HepG2 (cell line): ENCODE measurements around the gene PMS1. TPM values are rescaled to one million over a fixed set of nuclear protein-coding genes. Genes with fewer than 3 reads are reported as not detected.

ENCODE experiments used
- ADNP ChIP-seq: sonication (generic); formaldehyde crosslinking; IDR thresholded peaks from 2 replicates; pipeline ENCODE4 v1.4.0; 2020; ENCODE audit warnings: missing genetic modification reagents
- BRD4 ChIP-seq: sonication (generic); formaldehyde crosslinking; IDR thresholded peaks from 2 replicates; pipeline ENCODE4 v1.4.0; 2020; ENCODE audit warnings: missing genetic modification reagents
- FOXC1 ChIP-seq: sonication (generic); formaldehyde crosslinking; IDR thresholded peaks from 2 replicates; pipeline ENCODE4 v1.8.0; 2022; ENCODE audit warnings: mild to moderate bottlenecking, missing genetic modification reagents, borderline replicate concordance
- GABPA ChIP-seq, 2 experiments: IDR thresholded peaks; 2 replicates each; pipeline ENCODE4 v1.6.1; 2011 to 2016; ENCODE audit warnings: low read depth in 2 of 2, low read length in 1 of 2, missing biosample characterization in 1 of 2, missing genetic modification characterization in 1 of 2
- HHEX ChIP-seq: IDR thresholded peaks from 2 replicates; pipeline ENCODE4 v1.6.1; 2016; ENCODE audit warnings: control low read depth
- HMG20B ChIP-seq: conservative IDR thresholded peaks from 2 replicates; pipeline ENCODE4 v1.6.1; 2016; ENCODE audit warnings: missing genetic modification reagents, missing compliant biosample characterization
- KLF13 ChIP-seq: sonication (generic); formaldehyde crosslinking; IDR thresholded peaks from 2 replicates; pipeline ENCODE4 v1.4.0; 2020; ENCODE audit warnings: mild to moderate bottlenecking, missing genetic modification reagents
- KLF16 ChIP-seq, 2 experiments: sonication (generic) in 1 of 2; formaldehyde crosslinking in 1 of 2; IDR thresholded peaks; 2 replicates each; pipeline versions ENCODE4 v1.6.1 to v1.8.0; 2016 to 2023; ENCODE audit warnings: missing genetic modification reagents in 2 of 2, missing compliant biosample characterization in 1 of 2
- MEIS2 ChIP-seq: sonication (generic); formaldehyde crosslinking; IDR thresholded peaks from 2 replicates; pipeline ENCODE4 v1.9.0; 2021; ENCODE audit warnings: mild to moderate bottlenecking, missing genetic modification reagents
- NPAS2 ChIP-seq: sonication (generic); formaldehyde crosslinking; IDR thresholded peaks from 2 replicates; pipeline ENCODE4 v1.8.0; 2022; ENCODE audit warnings: mild to moderate bottlenecking, missing genetic modification reagents, borderline replicate concordance
- REL ChIP-seq: sonication (generic); formaldehyde crosslinking; conservative IDR thresholded peaks from 2 replicates; pipeline ENCODE4 v1.8.0; 2022; ENCODE audit warnings: mild to moderate bottlenecking, missing genetic modification reagents, moderate library complexity
- RFX1 ChIP-seq: fragments of 450-650 bp; IDR thresholded peaks from 2 replicates; pipeline ENCODE4 v1.6.1; 2017
- RFX5 ChIP-seq: IDR thresholded peaks from 2 replicates; pipeline ENCODE4 v1.6.1; 2011; ENCODE audit warnings: low read depth, low read length, improper control_type of control experiment
- TBX3 ChIP-seq: fragments of 450-650 bp; IDR thresholded peaks from 2 replicates; pipeline ENCODE4 v1.6.1; 2017; ENCODE audit warnings: antibody characterized with exemption, mild to moderate bottlenecking, inconsistent platforms, borderline replicate concordance
- TCF7 ChIP-seq: sonication (generic); IDR thresholded peaks from 2 replicates; pipeline ENCODE4 v1.6.1; 2016; ENCODE audit warnings: antibody characterized with exemption, low read depth
- ZBTB42 ChIP-seq: sonication (generic); formaldehyde crosslinking; IDR thresholded peaks from 2 replicates; pipeline ENCODE4 v1.5.0; 2020; ENCODE audit warnings: mild to moderate bottlenecking, missing genetic modification reagents
- ZNF12 ChIP-seq: sonication (generic); formaldehyde crosslinking; IDR thresholded peaks from 2 replicates; pipeline ENCODE4 v1.5.0; 2020; ENCODE audit warnings: missing genetic modification reagents
- ZNF264 ChIP-seq: sonication (generic); formaldehyde crosslinking; IDR thresholded peaks from 2 replicates; pipeline ENCODE4 v1.4.0; 2020; ENCODE audit warnings: missing genetic modification reagents
- ZSCAN12 ChIP-seq: sonication (generic); formaldehyde crosslinking; IDR thresholded peaks from 2 replicates; pipeline ENCODE4 v1.9.0; 2021; ENCODE audit warnings: mild to moderate bottlenecking, missing genetic modification reagents
- polyA plus RNA-seq, 8 experiments: library from polyadenylated mRNA; depleted of rRNA in 3 of 8; stranded (reverse) in 7 of 8; unstranded in 1 of 8; fragments of >200 nt; fragmentation: Illumina TruSeq in 4 of 8; extraction: Trizol in 4 of 8; gene quantifications; 2 replicates each; pipeline versions ENCODE4 v1.2.1 to v1.2.3, GENCODE V29; 2011 to 2016; ENCODE audit warnings: low read depth in 4 of 8, missing spikeins in 1 of 8, mixed read lengths in 1 of 8; ENCODE audit not compliant: insufficient read depth in 1 of 8
- total RNA-seq, 5 experiments: library from RNA; depleted of rRNA; stranded (reverse); fragments of >200 nt; fragmentation: Illumina TruSeq; extraction: Trizol; gene quantifications; 2 replicates each; pipeline ENCODE4 v1.2.3, GENCODE V29; 2016; ENCODE audit warnings: low read depth in 1 of 5
- TF ChIP-seq, protein P1 (sequence below): sonication (generic); formaldehyde crosslinking; IDR thresholded peaks from 2 replicates; pipeline ENCODE4 v1.5.0; 2020; ENCODE audit warnings: missing genetic modification reagents
- TF ChIP-seq, protein P2 (sequence below): sonication (generic); formaldehyde crosslinking; IDR thresholded peaks from 2 replicates; pipeline ENCODE4 v1.8.0; 2022; ENCODE audit warnings: mild to moderate bottlenecking, missing genetic modification reagents, moderate library complexity
- TF ChIP-seq, protein P3 (sequence below): sonication (generic); formaldehyde crosslinking; IDR thresholded peaks from 2 replicates; pipeline ENCODE4 v1.5.0; 2020; ENCODE audit warnings: missing genetic modification reagents, mild to moderate bottlenecking, borderline replicate concordance
- TF ChIP-seq, protein P4 (sequence below): sonication (generic); formaldehyde crosslinking; conservative IDR thresholded peaks from 2 replicates; pipeline ENCODE4 v1.8.0; 2022; ENCODE audit warnings: low read depth, missing genetic modification reagents
- TF ChIP-seq, protein P5 (sequence below): sonication (generic); formaldehyde crosslinking; conservative IDR thresholded peaks from 2 replicates; pipeline ENCODE4 v1.4.0; 2020; ENCODE audit warnings: missing genetic modification reagents

Gene PMS1
- total and polyA plus RNA-seq, 2 of the 13 experiments (the other 11 are each of a cell fraction or from before 2014, with no cell fraction given): 14.6 to 39.9 TPM

DNA sequence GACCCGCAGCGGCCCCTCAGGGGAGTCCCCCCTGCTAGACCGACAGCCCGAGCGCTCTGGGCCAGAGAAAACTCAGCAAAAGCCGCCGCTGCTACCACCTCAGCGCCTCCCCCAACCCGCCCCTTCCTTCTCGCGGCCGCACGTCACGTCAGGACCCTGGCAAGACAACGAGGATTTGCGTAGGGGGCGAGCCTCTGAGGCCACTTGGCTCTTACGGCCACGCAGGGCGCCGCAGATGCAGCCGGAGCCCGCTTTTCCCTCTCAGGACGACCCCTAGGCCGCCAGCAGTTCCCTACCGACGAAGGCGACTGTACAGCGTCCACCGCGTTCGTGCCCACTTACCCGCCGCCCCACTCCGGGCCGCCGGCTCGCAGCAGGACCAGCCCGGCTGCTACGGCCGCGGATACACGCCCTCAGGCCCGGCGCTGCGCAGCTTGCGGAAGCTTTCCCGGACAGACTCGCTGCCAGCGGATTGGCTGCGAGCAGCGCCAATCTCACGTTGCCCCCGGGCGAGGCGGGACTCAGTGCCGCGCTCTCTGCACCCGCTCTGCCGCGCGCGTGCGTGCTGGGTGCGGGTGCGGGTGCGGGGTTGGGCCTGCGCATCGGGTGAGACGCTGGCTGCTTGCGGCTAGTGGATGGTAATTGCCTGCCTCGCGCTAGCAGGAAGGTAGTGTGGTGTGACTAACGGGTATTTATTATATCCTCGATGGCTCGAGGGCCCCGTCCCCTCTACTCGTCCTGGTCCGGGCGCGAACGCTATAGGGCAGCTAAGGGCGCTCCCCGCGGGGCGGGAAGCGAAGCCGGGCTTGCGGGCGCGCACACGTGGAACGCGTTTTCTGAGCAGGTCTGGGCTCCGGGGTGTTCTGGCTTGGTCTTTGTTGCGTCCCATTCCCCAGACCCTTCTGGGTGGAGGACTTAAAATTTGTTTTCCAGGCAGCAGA is at the start of gene PMS1, which contains the start of gene ORMDL1 (continued):
- TF ChIP-seq TBX3 (peak; percentile 37; the same call in 1 of the 2 replicates), RFX5 (peak; percentile 40; the same call in 1 of the 2 replicates), REL (CRISPR knock-in tag) (peak; percentile 97), ADNP (CRISPR knock-in tag) (no peak), ZBTB42 (CRISPR knock-in tag) (peak; percentile 95), ZNF264 (CRISPR knock-in tag) (peak; percentile 68), HMG20B (peak; percentile 51; the same call in 1 of the 2 replicates), ZSCAN12 (CRISPR knock-in tag) (peak; percentile 72; the same call in 1 of the 2 replicates), ZNF12 (CRISPR knock-in tag) (0 out of 2 replicates have a peak, but pooled peaks have one; percentile 18), RFX1 (no peak; the same call in 1 of the 2 replicates), NPAS2 (CRISPR knock-in tag) (no peak), HHEX (CRISPR knock-in tag) (peak; percentile 43), FOXC1 (peak; percentile 94), BRD4 (CRISPR knock-in tag) (peak; percentile 94), TCF7 (no peak), KLF13 (CRISPR knock-in tag) (peak; percentile 18; the same call in 1 of the 2 replicates), KLF16 (CRISPR knock-in tag; IDR thresholded peaks at IDR 0.05) (peak; percentile 87 to 94), MEIS2 (CRISPR knock-in tag) (peak; percentile 76; the same call in 1 of the 2 replicates), GABPA (IDR thresholded peaks at IDR 0.05; ENCODE audit: low read depth, low read length) (peak; percentile 67), GABPA (CRISPR knock-in tag; IDR thresholded peaks at IDR 0.05; ENCODE audit: low read depth) (peak; percentile 77)
- TF ChIP-seq, protein P1, sequence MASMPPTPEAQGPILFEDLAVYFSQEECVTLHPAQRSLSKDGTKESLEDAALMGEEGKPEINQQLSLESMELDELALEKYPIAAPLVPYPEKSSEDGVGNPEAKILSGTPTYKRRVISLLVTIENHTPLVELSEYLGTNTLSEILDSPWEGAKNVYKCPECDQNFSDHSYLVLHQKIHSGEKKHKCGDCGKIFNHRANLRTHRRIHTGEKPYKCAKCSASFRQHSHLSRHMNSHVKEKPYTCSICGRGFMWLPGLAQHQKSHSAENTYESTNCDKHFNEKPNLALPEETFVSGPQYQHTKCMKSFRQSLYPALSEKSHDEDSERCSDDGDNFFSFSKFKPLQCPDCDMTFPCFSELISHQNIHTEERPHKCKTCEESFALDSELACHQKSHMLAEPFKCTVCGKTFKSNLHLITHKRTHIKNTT (CRISPR knock-in tag): no peak
- TF ChIP-seq, protein P2, sequence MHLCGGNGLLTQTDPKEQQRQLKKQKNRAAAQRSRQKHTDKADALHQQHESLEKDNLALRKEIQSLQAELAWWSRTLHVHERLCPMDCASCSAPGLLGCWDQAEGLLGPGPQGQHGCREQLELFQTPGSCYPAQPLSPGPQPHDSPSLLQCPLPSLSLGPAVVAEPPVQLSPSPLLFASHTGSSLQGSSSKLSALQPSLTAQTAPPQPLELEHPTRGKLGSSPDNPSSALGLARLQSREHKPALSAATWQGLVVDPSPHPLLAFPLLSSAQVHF (CRISPR knock-in tag): peak; percentile 90
- TF ChIP-seq, protein P3, sequence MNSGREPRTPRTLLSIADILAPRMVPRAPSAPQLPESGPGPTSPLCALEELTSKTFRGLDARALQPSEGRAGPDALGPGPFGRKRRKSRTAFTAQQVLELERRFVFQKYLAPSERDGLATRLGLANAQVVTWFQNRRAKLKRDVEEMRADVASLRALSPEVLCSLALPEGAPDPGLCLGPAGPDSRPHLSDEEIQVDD: 0 out of 2 replicates have a peak, but pooled peaks have one; percentile 12
- TF ChIP-seq, protein P4, sequence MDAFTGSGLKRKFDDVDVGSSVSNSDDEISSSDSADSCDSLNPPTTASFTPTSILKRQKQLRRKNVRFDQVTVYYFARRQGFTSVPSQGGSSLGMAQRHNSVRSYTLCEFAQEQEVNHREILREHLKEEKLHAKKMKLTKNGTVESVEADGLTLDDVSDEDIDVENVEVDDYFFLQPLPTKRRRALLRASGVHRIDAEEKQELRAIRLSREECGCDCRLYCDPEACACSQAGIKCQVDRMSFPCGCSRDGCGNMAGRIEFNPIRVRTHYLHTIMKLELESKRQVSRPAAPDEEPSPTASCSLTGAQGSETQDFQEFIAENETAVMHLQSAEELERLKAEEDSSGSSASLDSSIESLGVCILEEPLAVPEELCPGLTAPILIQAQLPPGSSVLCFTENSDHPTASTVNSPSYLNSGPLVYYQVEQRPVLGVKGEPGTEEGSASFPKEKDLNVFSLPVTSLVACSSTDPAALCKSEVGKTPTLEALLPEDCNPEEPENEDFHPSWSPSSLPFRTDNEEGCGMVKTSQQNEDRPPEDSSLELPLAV (CRISPR knock-in tag): no peak
- TF ChIP-seq, protein P5, sequence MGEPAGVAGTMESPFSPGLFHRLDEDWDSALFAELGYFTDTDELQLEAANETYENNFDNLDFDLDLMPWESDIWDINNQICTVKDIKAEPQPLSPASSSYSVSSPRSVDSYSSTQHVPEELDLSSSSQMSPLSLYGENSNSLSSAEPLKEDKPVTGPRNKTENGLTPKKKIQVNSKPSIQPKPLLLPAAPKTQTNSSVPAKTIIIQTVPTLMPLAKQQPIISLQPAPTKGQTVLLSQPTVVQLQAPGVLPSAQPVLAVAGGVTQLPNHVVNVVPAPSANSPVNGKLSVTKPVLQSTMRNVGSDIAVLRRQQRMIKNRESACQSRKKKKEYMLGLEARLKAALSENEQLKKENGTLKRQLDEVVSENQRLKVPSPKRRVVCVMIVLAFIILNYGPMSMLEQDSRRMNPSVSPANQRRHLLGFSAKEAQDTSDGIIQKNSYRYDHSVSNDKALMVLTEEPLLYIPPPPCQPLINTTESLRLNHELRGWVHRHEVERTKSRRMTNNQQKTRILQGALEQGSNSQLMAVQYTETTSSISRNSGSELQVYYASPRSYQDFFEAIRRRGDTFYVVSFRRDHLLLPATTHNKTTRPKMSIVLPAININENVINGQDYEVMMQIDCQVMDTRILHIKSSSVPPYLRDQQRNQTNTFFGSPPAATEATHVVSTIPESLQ (CRISPR knock-in tag): no peak
